Measurements from ENCODE around the gene UTP20. TPM values are rescaled to one million over a fixed set of nuclear protein-coding genes. Genes with fewer than 3 reads are reported as not detected.

Gene UTP20
- total and polyA plus RNA-seq, 10 donors: 1.5 to 21.5 (median 14.2) TPM

GRCh38 chr12:101338087-101338486 lies 58.2 kb downstream of the UTP20 start:
- no peak for TF ChIP-seq POLR2AphosphoS5 (IDR thresholded peaks at IDR 0.05)
- TF ChIP-seq POLR2A (IDR thresholded peaks at IDR 0.05): no peak
- TF ChIP-seq, protein P1, sequence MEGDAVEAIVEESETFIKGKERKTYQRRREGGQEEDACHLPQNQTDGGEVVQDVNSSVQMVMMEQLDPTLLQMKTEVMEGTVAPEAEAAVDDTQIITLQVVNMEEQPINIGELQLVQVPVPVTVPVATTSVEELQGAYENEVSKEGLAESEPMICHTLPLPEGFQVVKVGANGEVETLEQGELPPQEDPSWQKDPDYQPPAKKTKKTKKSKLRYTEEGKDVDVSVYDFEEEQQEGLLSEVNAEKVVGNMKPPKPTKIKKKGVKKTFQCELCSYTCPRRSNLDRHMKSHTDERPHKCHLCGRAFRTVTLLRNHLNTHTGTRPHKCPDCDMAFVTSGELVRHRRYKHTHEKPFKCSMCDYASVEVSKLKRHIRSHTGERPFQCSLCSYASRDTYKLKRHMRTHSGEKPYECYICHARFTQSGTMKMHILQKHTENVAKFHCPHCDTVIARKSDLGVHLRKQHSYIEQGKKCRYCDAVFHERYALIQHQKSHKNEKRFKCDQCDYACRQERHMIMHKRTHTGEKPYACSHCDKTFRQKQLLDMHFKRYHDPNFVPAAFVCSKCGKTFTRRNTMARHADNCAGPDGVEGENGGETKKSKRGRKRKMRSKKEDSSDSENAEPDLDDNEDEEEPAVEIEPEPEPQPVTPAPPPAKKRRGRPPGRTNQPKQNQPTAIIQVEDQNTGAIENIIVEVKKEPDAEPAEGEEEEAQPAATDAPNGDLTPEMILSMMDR (IDR thresholded peaks at IDR 0.05 in 8 of 11, conservative IDR thresholded peaks at IDR 0.05 in 3 of 11): no peak
- no peak overlapping the region for H3K4me3 ChIP-seq
- H3K9me3 ChIP-seq: no peaks in the 10 kb centered on the region
- H3K27me3 ChIP-seq (replicated peaks in 1 of 7): no peaks in the 10 kb centered on the region
- 91 to 98% (median 94%) methylated on average over 4 of the region's 4 CpGs for WGBS, 5 donors
- intact Hi-C loops (cut with DNase I; ENCODE audit: low total_unique reads): no loop called here
- H3K4me1 ChIP-seq: no peaks in the 10 kb centered on the region
- no peak for DNase-seq
- H3K27ac ChIP-seq: no peak overlapping the region
- peaks cover 0 to 100% (median 56%) of the 10 kb centered on the region in 6 donors for H3K36me3 ChIP-seq

DNA sequence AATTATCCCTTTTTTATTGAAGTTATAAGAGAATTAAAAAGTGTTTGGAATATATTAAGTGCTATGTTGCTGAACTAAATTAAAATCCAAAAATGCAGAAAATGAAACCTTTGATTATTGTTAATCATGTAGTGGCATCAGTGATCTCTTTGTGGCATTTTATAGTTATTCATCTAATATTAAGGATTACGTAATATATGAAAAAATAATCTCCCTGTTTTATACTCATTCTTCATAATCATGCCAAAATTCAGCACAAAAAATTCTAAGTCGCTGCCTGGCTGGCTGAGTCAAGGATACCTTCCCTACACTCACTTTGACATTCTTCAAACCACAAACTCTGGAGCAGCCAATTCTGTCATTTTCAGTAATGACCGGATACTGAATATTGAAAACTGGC lies 64.0 kb downstream of the UTP20 start:
- Histone ChIP-seq H3K4me1 (no peaks in the 10 kb centered on the region), H3K9me3 (peaks cover 0 to 12% (median 5%) of the 10 kb centered on the region in 8 donors), H3K27ac (no peak overlapping the region), H3K27me3 (replicated peaks in 1 of 7) (no peaks in the 10 kb centered on the region), H3K36me3 (peaks cover 0 to 100% (median 86%) of the 10 kb centered on the region in 6 donors), H3K4me3 (no peak overlapping the region)
- 94 to 97% (median 95%) methylated on average over 3 of the region's 3 CpGs for WGBS, 5 donors
- intact Hi-C loops (cut with DNase I; ENCODE audit: low total_unique reads): no loop called here
- TF ChIP-seq POLR2AphosphoS5 (IDR thresholded peaks at IDR 0.05): no peak
- TF ChIP-seq, protein P1 (IDR thresholded peaks at IDR 0.05 in 8 of 11, conservative IDR thresholded peaks at IDR 0.05 in 3 of 11): no peak
- DNase-seq: no peak

DNA sequence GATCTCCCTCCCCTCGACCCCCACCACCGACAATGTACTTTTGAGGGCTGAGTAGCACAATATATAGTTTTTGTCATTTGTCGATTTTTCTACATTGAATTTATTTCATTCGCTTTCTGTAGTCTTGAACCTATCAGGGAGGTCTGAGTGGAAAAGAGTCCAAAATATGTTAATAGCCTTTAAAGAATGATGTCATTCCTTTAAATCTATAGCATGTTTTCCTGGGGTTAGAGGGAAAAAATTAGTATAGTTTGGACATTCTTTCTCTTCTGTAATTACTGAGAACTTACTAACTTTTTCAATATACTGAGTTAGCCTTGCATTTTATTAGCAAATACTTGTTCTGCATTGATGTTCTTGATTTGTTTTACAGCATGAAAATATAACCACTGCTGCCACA lies 71.8 kb downstream of the UTP20 start:
- H3K4me3 ChIP-seq: no peak overlapping the region
- TF ChIP-seq, protein P1 (IDR thresholded peaks at IDR 0.05 in 8 of 11, conservative IDR thresholded peaks at IDR 0.05 in 3 of 11): no peak
- TF ChIP-seq POLR2AphosphoS5 (IDR thresholded peaks at IDR 0.05): no peak
- TF ChIP-seq POLR2A (IDR thresholded peaks at IDR 0.05): no peak
- peaks cover 4 to 99% (median 77%) of the 10 kb centered on the region in 6 donors for H3K36me3 ChIP-seq
- H3K27me3 ChIP-seq (replicated peaks in 1 of 7): no peaks in the 10 kb centered on the region
- H3K4me1 ChIP-seq: no peaks in the 10 kb centered on the region
- H3K27ac ChIP-seq: no peak overlapping the region
- 95 to 99% (median 96%) methylated on average over 4 of the region's 4 CpGs for WGBS, 5 donors
- H3K9me3 ChIP-seq: peaks cover 0 to 19% (median 11%) of the 10 kb centered on the region in 8 donors
- no peak for DNase-seq
- intact Hi-C loops (cut with DNase I; ENCODE audit: low total_unique reads): no loop called here

- Histone ChIP-seq H3K27me3 (replicated peaks in 1 of 7) (no peaks in the 10 kb centered on the region), H3K36me3 (peaks cover 4 to 99% (median 53%) of the 10 kb centered on the region in 6 donors), H3K4me3 (no peak overlapping the region), H3K4me1 (no peaks in the 10 kb centered on the region), H3K9me3 (no peaks in the 10 kb centered on the region), H3K27ac (no peak overlapping the region)
- DNase-seq: no peak
- TF ChIP-seq, protein P1 (IDR thresholded peaks at IDR 0.05 in 8 of 11, conservative IDR thresholded peaks at IDR 0.05 in 3 of 11): no peak
- no peak for TF ChIP-seq POLR2A (IDR thresholded peaks at IDR 0.05)
- no peak for TF ChIP-seq POLR2AphosphoS5 (IDR thresholded peaks at IDR 0.05)
- WGBS, 5 donors: 62 to 84% (median 73%) methylated on average over 5 of the region's 5 CpGs
- intact Hi-C loops (cut with DNase I; ENCODE audit: low total_unique reads): no loop called here
Observed at GRCh38 chr12:101356794-101357193, 76.9 kb downstream of the UTP20 start.
